Parietal lobe (tissue), 1 donor: ENCODE measurements around the gene IFIT3. TPM values are rescaled to one million over a fixed set of nuclear protein-coding genes. Genes with fewer than 3 reads are reported as not detected.

Experiments
- total RNA-seq: library from RNA; depleted of rRNA; stranded (reverse); fragments of >200 nt; gene quantifications from one replicate; pipeline ENCODE4 v1.2.3, GENCODE V29; 2014

The IFIT3 gene, protein sequence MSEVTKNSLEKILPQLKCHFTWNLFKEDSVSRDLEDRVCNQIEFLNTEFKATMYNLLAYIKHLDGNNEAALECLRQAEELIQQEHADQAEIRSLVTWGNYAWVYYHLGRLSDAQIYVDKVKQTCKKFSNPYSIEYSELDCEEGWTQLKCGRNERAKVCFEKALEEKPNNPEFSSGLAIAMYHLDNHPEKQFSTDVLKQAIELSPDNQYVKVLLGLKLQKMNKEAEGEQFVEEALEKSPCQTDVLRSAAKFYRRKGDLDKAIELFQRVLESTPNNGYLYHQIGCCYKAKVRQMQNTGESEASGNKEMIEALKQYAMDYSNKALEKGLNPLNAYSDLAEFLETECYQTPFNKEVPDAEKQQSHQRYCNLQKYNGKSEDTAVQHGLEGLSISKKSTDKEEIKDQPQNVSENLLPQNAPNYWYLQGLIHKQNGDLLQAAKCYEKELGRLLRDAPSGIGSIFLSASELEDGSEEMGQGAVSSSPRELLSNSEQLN
- total RNA-seq = 2.8 TPM

DNA sequence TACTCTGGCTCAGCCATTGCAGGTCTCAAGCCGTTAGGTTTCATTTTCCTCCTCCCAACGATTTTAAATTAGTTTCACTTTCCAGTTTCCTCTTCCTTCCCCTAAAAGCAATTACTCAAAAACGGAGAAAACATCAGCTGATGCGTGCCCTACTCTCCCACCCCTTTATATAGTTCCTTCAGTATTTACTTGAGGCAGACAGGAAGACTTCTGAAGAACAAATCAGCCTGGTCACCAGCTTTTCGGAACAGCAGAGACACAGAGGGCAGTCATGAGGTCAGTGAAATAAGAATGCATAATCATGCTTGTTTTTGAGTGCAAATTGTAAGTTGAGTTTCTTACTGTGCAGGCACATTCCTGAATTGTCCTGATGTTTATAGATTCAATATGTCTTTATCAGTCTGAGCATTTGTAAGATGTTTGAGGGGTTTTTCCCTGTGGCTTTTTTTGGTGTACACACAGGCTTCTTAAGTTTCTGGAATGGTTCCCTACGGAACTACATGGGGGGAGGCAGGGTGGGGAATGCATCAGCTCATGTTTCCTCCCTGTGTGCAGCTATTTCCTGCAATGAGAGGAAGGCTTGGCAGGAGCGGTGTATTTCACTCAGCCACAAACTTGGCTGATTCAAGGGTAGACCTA lies at the start of gene IFIT3:
TSS of gene IFIT3 (plus strand) at position 195 of the 639 bp plus-strand sequence. CDS start at position 272, 77 bp downstream.

DNA sequence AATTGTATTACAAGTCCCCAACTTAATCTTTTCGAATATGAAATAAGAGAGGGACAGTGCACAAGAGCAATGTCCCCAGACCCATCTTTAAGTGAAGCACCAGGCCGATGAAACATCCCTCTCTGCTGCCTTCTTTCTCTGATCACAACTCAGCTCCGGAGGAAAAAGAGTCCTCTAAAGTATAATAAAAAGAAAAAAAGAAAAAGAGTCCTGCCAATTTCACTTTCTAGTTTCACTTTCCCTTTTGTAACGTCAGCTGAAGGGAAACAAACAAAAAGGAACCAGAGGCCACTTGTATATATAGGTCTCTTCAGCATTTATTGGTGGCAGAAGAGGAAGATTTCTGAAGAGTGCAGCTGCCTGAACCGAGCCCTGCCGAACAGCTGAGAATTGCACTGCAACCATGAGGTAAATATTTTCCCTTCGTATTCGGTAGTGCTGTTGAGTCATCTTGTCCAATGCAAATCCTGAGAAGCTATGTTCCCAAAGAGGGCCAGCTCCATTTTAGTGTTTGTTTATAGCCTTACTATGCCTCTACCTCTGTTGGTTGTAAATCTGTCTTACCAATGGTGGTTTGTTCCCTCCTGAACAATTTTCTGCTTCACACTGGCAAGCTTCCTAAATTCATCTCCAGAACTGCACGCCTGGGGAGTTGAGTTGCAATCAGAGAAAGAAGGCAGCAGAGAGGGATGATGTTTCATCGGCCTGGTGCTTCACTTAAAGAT lies 25.9 kb upstream of the IFIT3 start, which contains the start of gene IFIT2:
TSS of gene IFIT2 (plus strand) at position 326 of the 725 bp plus-strand sequence. CDS start at position 404, 78 bp downstream.

DNA sequence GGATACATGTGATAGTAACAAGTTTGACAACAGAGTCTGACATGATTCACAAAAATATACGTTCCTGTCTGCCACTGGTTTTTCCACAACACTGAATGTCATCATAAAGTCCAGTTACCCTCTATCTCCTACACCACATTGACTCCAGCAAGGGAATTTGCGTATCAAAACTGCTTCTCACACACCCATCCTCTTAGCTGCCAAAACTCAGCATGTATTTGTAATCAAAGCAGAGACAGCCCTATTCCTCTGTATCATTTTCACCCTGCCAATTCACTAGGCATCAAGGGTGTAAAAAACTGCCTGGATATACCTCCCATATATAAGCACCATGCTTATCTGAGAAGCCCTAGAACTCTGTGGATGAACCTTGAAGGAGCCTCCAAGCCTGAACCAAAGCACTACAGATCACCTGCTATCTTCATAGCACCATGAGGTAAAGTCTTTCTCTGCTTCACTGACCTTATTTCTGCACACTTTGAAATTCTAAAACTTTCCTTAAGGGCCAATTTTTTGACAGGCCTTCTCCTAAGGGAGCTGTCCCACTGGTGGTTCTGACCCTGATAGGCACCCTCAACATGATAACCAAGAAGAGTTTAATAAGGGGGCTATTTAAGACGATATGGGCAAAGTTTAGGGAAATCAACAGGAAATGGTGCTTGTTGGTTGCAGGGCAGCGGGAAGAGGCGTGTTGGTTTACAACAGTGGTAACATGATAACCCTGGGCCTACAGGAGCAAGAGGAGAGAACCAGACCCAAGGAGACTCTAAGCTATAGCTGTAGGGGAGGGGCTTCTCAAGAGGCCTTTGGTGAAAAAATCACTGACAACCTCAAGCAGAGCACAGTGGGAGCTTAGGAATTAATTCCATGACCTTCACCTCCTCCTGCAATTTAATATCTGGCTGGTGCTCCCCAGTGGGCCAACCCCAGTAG lies 50.2 kb downstream of the IFIT3 start, which contains the start of gene IFIT1B:
TSS of gene IFIT1B (plus strand) at position 352 of the 933 bp plus-strand sequence. CDS start at position 432, 80 bp downstream.

Other genes with a start within 250 kb of the IFIT3 start
- gene CH25H, start 120.7 kb upstream of the IFIT3 start, total RNA-seq = 0.63 TPM
- gene LIPA, start 76.2 kb upstream of the IFIT3 start, total RNA-seq = 20.0 TPM
- 2.2 TPM for gene IFIT2, start 26.0 kb upstream of the IFIT3 start, total RNA-seq
- not detected for gene IFIT1B, start 50.1 kb downstream of the IFIT3 start, total RNA-seq
- gene IFIT1, start 64.6 kb downstream of the IFIT3 start, total RNA-seq = 3.4 TPM
- gene IFIT5, start 86.6 kb downstream of the IFIT3 start, total RNA-seq = 32.9 TPM
- gene SLC16A12, start 207.6 kb downstream of the IFIT3 start, total RNA-seq = 2.2 TPM